GM18517 (cell line): ENCODE data around the gene ABCA12.
"Not testable (repeated sequence)": the region's sequence is repeated elsewhere in the genome, so short reads cannot be mapped to it uniquely, and the experiment has no call there.

ENCODE experiments used
- ATAC-seq: cut with Tn5 transposase; IDR thresholded peaks from one replicate; pipeline ENCODE4 v1.9.1; 2021; ENCODE audit warnings: mild to moderate bottlenecking, moderate library complexity; ENCODE audit not compliant: unreplicated experiment

ABCA12 gene, protein sequence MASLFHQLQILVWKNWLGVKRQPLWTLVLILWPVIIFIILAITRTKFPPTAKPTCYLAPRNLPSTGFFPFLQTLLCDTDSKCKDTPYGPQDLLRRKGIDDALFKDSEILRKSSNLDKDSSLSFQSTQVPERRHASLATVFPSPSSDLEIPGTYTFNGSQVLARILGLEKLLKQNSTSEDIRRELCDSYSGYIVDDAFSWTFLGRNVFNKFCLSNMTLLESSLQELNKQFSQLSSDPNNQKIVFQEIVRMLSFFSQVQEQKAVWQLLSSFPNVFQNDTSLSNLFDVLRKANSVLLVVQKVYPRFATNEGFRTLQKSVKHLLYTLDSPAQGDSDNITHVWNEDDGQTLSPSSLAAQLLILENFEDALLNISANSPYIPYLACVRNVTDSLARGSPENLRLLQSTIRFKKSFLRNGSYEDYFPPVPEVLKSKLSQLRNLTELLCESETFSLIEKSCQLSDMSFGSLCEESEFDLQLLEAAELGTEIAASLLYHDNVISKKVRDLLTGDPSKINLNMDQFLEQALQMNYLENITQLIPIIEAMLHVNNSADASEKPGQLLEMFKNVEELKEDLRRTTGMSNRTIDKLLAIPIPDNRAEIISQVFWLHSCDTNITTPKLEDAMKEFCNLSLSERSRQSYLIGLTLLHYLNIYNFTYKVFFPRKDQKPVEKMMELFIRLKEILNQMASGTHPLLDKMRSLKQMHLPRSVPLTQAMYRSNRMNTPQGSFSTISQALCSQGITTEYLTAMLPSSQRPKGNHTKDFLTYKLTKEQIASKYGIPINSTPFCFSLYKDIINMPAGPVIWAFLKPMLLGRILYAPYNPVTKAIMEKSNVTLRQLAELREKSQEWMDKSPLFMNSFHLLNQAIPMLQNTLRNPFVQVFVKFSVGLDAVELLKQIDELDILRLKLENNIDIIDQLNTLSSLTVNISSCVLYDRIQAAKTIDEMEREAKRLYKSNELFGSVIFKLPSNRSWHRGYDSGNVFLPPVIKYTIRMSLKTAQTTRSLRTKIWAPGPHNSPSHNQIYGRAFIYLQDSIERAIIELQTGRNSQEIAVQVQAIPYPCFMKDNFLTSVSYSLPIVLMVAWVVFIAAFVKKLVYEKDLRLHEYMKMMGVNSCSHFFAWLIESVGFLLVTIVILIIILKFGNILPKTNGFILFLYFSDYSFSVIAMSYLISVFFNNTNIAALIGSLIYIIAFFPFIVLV (N-terminal part only)

DNA sequence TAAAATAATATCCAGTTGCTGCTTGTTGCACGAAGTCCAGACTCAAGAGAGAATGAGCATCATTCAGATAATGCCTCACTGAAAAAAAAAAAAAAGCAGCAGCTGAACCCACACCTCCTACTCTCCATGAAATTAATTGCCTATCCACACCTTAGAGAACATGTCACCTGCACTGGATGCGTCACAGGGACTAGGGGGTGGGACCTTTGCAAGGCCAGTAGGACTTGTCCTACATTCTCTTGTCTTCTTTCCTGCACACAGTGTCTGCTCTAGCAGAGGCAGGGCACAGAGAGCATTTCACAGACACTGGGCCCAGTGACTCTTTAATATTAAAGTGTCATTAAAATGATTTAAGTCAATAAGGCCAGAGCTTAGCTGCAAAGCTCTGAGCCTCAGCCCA, at the start of gene ABCA12:
Gene ABCA12 (minus strand): TSS at position 148 of the 400 bp plus-strand sequence. CDS start 418 bp downstream, outside the sequence.
- ATAC-seq: no peak

DNA sequence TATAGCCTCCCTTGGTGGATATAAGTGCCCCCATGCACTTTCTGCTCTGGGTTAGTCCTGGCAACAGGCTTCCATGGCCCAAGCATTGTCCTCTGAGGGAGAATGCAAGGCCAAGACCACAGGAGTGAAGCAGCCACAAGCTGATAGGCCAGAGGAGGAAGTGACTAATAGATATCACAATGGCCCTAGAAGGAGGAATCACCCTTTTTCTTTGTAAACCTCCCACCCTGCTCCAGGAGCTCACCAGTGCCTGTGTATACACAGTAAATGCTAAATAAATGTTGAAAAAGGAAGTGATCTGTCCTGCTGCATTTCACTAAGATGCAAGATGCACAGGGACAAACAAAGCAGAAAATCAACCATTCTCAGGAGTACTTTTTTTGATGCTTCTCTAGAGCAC, 49.7 kb upstream of the ABCA12 start:
- ATAC-seq: no peak

DNA sequence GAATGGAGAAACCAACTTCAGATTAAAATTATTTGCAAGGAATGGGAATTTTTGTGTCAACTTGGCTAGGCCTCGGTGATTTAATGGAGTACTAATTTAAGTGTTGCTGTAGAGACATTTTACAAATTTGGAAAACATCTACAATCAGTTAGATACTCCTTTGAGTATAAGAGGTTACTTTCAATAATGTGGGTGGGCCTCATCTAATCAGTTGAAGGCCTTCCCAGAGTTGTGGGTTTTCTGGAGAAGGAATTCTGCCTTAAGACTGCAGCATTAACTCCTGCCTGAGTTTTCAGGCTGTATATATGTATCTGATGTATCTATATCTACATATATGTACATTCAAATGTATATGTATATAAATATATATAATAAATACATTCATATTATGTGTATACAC, 47.6 kb upstream of the ABCA12 start:
- ATAC-seq: no peak

- no peak for ATAC-seq
These were observed 39.7 kb upstream of the ABCA12 start for GRCh38 chr2:215178121-215178520.

DNA sequence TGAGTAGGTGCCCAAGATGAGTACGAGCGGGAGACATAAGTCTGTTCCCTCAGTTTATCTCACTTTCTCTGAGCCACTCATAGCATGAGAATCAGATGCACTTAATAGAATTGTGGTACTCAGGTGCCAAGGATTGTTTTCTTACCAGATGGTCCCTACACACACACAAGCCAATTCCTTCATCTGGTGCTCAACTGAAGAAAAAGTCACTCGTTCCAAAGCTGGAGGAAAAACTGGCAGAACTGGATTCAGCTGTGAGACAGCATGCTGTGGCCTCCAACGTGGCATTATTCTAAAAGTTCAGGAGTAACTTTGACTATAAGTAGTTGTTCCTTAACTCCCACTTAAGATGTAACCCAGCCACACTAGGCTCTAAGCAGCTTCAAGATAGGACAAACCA, 33.4 kb upstream of the ABCA12 start:
- ATAC-seq: no peak

GRCh38 chr2:215171151-215171550, 32.7 kb upstream of the ABCA12 start:
- ATAC-seq: peak; percentile 85

GRCh38 chr2:215166505-215166904, 28.1 kb upstream of the ABCA12 start:
- not testable (repeated sequence) for ATAC-seq

DNA sequence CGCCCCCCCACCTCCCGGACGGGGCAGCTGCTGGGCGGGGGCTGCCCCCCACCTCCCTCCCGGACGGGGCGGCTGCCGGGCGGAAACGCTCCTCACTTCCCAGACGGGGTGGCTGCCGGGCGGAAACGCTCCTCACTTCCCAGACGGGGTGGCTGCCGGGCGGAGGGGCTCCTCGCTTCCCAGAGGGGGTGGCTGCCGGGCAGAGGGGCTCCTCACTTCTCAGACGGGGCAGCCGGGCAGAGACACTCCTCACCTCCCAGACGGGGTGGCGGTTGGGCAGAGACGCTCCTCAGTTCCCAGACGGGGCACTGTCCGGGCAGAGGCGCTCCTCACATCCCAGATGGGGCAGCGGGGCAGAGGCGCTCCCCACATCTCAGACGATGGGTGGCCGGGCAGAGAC, 24.9 kb upstream of the ABCA12 start:
- not testable (repeated sequence) for ATAC-seq

- no peak for ATAC-seq
These were observed 22.9 kb upstream of the ABCA12 start for GRCh38 chr2:215161301-215161829.

DNA sequence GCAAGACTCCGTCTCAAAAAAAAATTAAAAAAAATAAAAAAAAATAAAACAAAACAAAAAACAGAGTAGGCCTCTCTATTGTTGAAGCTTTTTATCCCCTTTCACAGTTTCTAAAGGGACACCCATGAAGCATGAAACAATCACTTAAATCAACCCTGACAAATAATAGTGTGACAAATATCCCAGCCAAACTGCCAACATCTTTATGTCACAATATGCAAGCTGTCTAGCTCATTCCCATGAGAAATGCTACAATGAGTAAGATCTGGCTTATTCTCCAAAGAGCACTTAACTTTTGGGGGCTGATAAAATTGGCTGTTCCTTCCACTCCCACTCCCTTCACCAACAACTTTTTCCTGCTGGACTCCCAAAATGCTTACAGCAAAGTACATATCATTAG, 21.7 kb upstream of the ABCA12 start:
- ATAC-seq: no peak

GRCh38 chr2:215156453-215156852, 18.0 kb upstream of the ABCA12 start:
- no peak for ATAC-seq

GRCh38 chr2:215149894-215150293, 11.5 kb upstream of the ABCA12 start:
- no peak for ATAC-seq

- ATAC-seq: no peak
These were observed 11.1 kb upstream of the ABCA12 start for GRCh38 chr2:215149486-215149885.

DNA sequence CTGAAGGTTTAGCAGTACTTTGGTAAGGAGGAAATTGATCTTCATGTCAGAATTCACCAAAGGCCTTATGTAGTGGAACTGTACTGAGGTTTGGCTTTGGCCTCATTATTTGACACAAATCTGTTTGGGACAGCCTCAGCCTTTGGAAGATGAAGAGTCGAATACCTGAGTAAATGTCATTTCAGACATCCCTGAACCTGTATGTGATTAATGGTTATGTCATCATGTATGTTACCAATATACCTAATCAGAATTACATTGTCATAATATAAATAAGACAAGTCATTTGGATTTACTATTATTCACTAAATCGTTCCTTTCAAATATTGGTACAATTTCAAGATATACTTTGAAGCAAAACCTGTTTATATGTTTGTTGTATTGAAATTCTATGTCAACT, 10.6 kb upstream of the ABCA12 start:
- no peak for ATAC-seq

GRCh38 chr2:215145611-215146010, 7.2 kb upstream of the ABCA12 start:
- no peak for ATAC-seq

- ATAC-seq: no peak
These were observed 5.9 kb upstream of the ABCA12 start for GRCh38 chr2:215144106-215144875.

DNA sequence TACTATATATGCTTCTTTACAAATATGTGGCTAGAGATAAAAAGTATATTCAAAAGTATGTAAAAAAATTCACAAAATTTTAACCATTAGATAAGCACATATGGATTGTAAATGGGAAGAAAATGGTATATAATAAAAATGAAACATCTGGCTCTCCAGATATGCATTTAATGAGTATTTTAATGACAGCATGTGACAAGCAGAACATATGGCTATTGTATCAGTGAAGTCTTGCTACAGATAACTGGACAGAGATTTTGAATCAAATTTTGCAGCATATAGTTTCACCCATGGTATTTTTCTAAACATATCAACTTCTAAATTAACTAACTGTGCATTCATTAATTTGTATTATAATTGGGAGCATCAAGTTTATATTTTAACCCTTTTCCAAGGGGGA, 5.0 kb upstream of the ABCA12 start:
- no peak for ATAC-seq

DNA sequence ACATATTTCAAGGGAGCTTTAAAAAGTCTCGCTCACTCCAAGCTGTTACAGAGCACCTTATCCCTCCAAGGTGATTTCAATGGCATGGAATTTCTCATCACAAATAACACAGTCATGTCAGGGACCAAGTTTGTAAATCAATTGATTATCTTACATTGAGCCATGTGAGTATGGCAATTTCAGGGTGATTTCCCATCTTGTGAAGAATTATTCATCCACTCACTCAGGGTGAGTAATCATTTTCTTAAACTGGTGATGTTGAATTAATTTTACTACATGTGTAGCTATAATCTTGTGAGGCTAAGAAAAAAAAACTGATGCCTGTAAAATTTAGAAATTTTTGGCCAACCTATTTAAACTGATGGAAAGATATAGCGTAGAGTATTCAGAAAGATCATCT, 3.3 kb upstream of the ABCA12 start:
- no peak for ATAC-seq

DNA sequence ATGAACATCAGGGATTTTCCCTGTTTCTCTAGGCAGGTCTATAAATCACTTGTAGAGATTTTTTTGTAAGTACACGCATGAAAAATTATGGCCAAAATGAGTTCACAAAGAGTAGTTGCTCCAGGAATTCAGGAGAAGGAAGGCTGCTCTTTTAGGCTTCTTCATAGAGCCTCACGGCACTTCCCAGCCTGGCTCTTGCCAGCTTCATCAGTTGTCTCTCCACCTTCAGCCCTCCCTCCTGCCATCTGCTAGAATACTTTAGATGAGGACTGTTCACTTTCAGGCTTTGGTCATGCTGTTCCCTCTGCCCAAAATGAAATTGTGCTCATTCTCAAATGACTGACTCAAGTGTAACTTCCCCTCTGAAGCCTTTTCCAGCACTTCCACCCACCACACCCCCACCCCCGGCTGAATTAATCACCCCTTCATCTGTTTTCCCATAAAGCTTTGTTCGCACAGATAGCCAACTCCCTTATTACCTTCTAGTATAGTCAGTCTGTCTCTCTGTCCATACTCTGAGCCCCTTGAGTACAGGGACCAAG, 1.8 kb upstream of the ABCA12 start:
- ATAC-seq: no peak

- ATAC-seq: no peak
These were observed 585 bp downstream of the ABCA12 start for GRCh38 chr2:215137741-215138340.
